Small intestine (tissue), 7 donors: ENCODE data around the gene NAGS. TPM values are rescaled to one million over a fixed set of nuclear protein-coding genes. Genes with fewer than 3 reads are reported as not detected.
"Not testable (repeated sequence)": the region's sequence is repeated elsewhere in the genome, so short reads cannot be mapped to it uniquely, and the experiment has no call there.

Source experiments
- DNase-seq, 2 donors: peaks; one replicate each; pipeline versions ENCODE4 v3.0.0 to v3.0.0-alpha.2; 2013
- FAIRE-seq: peaks from 2 replicates; lab custom pipeline; 2012; peaks lifted over from hg19 to GRCh38; lab: Jason Lieb, UNC
- H3K27ac ChIP-seq, 3 donors: one replicate each; pipeline ENCODE4 v1.5.1; 2013; ENCODE audit warnings: low read length in 2 of 3, mild to moderate bottlenecking in 2 of 3, control low read depth in 1 of 3, inconsistent platforms in 1 of 3, low read depth in 1 of 3, moderate library complexity in 1 of 3
- H3K27me3 ChIP-seq, 3 donors: one replicate each; pipeline ENCODE4 v1.6.1; 2013; ENCODE audit warnings: low read length in 3 of 3, inconsistent platforms in 1 of 3; ENCODE audit not compliant: control insufficient read depth in 3 of 3, insufficient read depth in 3 of 3
- H3K36me3 ChIP-seq, 3 donors: one replicate each; pipeline ENCODE4 v1.6.1; 2013; ENCODE audit warnings: low read length in 3 of 3, inconsistent platforms in 1 of 3, low read depth in 1 of 3, mild to moderate bottlenecking in 1 of 3, moderate library complexity in 1 of 3; ENCODE audit not compliant: control insufficient read depth in 3 of 3, insufficient read depth in 2 of 3
- H3K4me1 ChIP-seq, 3 donors: one replicate each; pipeline ENCODE4 v1.6.1; 2013; ENCODE audit warnings: low read length in 2 of 3, inconsistent platforms in 1 of 3, low read depth in 1 of 3, mild to moderate bottlenecking in 1 of 3, moderate library complexity in 1 of 3; ENCODE audit not compliant: control insufficient read depth in 3 of 3, insufficient read depth in 2 of 3
- H3K4me3 ChIP-seq, 3 donors: one replicate each; pipeline ENCODE4 v1.5.1; 2013; ENCODE audit warnings: low read length in 3 of 3, control low read depth in 1 of 3, inconsistent platforms in 1 of 3, low read depth in 1 of 3, mild to moderate bottlenecking in 1 of 3, moderate library complexity in 1 of 3
- H3K9me3 ChIP-seq, 2 donors: one replicate each; pipeline ENCODE4 v1.6.1; 2013; ENCODE audit warnings: low read depth in 1 of 2, low read length in 1 of 2; ENCODE audit not compliant: control insufficient read depth in 2 of 2, insufficient read depth in 1 of 2
- WGBS, 3 donors: extraction: QIAGEN DNeasy Blood & Tissue Kit; methylation state at CpG; one replicate each; pipeline ENCODE4 v1.1.7; 2013; 5-methylcytosine and 5-hydroxymethylcytosine counted together
- polyA plus RNA-seq, 4 donors: library from polyadenylated mRNA; stranded (reverse) in 3 of 4; unstranded in 1 of 4; fragments of 200-250 nt in 3 of 4; fragments of 120-200 nt in 1 of 4; gene quantifications; one replicate each; pipeline versions ENCODE4 v1.2.1 to v1.2.3, GENCODE V29; 2013
- donor health status: healthy with polysubstance abuse.
- donor health status: control.
- donor health status: control.
- donor health status: Bipolar disorder and iron deficiency.
- donor health status: healthy.

NAGS gene
- polyA plus RNA-seq, 4 donors = 16.8 to 58.6 (median 50.6) TPM

DNA sequence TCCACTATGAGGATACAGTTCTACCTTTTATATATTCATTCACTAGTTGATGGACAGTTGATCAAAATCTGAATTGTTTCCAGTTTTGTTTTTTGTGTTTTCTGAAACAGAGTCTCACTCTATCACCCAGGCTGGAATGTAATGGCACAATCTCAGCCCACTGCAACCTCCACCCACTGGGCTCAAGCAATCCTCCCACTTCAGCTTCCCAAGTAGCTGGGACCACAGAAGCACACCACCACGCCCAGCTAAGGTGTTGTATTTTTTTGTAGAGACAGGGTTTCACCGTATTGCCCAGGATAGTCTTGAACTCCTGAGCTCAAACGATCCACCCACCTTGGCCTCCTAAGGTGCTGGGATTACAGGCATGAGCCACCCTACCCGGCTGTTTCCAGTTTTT is 41.1 kb downstream of the NAGS start:
- H3K4me3 ChIP-seq = no peak overlapping the region
- H3K9me3 ChIP-seq = no peaks in the 10 kb centered on the region
- H3K27me3 ChIP-seq = no peaks in the 10 kb centered on the region
- H3K36me3 ChIP-seq = peaks cover 0 to 44% (median 2%) of the 10 kb centered on the region in 3 donors
- no peak overlapping the region for H3K27ac ChIP-seq
- WGBS, 3 donors = 85 to 94% (median 91%) methylated on average over 4 of the region's 4 CpGs
- no peak for FAIRE-seq
- DNase-seq = no peak
- peaks cover 0 to 2% (median 0%) of the 10 kb centered on the region in 3 donors for H3K4me1 ChIP-seq

DNA sequence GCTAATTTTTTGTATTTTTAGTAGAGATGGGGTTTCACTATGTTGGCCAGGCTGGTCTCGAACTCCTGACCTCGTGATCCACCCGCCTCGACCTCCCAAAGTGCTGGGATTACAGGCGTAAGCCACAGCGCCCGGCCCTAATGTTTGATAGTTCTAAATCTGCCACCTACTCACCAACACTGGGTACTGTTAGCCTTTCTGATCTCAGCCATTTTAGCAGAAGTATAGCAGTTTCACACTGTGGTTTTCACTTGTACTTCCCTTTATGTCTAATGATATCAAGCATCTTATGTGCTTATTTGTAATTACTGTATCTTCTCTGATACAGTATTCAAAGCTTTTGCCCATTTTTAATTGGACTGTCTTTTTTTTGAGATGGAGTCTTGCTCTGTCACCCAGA is 42.5 kb downstream of the NAGS start:
- not testable (repeated sequence) for H3K27ac ChIP-seq, H3K4me3 ChIP-seq, FAIRE-seq, H3K4me1 ChIP-seq, H3K9me3 ChIP-seq, DNase-seq, H3K27me3 ChIP-seq
- WGBS, 3 donors = 97 to 100% (median 98%) methylated on average over 3 to 7 of the region's 7 CpGs
- peaks cover 3 to 58% (median 8%) of the 10 kb centered on the region in 3 donors for H3K36me3 ChIP-seq

DNA sequence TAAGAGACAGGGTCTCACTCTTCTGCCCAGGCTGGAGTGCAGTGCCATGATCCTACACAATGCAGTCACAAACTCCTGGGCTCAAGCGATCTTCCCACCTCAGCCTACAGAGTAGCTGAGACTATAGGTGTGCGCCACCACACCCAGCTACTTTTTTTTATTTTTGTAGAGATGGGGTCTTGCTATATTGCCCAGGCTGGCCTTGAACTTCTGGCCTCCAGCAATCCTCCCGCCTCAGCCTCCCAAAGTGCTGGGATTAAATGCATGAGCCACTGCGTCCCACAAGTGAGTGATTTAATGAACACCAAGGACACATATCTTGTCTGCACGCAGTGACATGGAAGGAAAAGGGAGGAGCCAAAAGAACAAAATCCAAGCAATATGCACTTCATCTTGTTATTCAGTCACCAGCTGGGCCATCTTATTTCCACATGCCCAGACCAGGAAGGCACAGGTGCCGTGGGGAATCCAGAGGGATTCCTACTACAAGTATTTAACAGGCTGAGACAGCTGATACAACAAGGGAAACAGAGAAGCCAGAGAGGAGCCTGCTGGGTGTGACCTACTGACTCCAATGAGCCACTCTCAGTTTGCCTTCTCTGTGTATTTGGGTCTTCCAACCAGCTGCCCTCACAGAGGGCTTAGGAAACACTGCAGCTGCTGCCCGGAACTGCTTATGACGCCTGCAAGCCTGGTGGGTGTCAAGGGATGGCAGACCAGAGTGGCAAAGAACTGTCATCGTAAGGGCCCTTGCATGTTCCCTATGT is 45.1 kb downstream of the NAGS start:
- no peak overlapping the region for H3K4me3 ChIP-seq
- peaks cover 0 to 2% (median 0%) of the 10 kb centered on the region in 3 donors for H3K4me1 ChIP-seq
- H3K27me3 ChIP-seq = no peaks in the 10 kb centered on the region
- 95 to 97% (median 96%) methylated on average over 9 of the region's 9 CpGs for WGBS, 3 donors
- H3K9me3 ChIP-seq = no peaks in the 10 kb centered on the region
- H3K36me3 ChIP-seq = peaks cover 3 to 63% (median 10%) of the 10 kb centered on the region in 3 donors
- no peak overlapping the region for H3K27ac ChIP-seq
- no peak for FAIRE-seq
- DNase-seq = no peak

DNA sequence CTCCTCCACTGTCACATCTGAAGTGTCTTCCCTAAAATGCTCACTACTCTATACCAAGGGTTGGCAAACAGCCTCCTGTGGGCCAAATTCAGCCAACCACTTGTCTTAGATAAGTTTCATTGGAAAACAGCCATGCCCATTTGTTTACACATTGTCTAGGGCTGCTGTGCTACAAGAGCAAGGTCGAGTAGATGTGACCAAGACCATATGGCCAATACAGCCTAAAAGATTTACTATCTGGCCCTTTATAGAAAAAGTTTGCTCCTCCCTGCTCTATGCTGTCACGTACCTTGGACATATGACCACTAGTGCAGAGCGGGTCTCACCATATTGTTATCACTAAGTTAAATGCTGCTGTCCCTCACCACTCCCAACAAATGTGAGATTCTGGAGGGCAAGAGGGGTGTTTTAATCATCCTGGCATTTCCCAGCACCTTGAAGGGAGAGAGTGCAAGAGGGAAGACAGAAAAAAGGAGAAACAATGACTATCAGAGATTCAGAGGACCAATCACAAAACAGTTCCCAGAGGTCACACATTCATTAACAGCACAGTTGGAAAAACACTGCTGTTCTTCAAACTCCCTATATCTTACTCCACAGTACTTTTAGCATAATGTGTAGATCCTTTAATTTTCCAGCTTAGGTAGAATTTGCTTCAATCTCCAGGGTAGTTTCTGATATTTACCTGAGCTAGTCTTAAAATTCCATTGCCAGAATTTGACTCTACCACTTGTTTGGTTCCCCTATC is 48.9 kb downstream of the NAGS start:
- 56 to 62% (median 59%) methylated on average over 3 of the region's 3 CpGs for WGBS, 3 donors
- DNase-seq = peak in 1 of 2 donors; percentile 10
- Histone ChIP-seq H3K4me1 (peaks cover 0 to 2% (median 0%) of the 10 kb centered on the region in 3 donors), H3K27me3 (no peaks in the 10 kb centered on the region), H3K4me3 (no peak overlapping the region), H3K36me3 (peaks cover 3 to 77% (median 10%) of the 10 kb centered on the region in 3 donors), H3K9me3 (no peaks in the 10 kb centered on the region), H3K27ac (no peak overlapping the region)
- no peak for FAIRE-seq

Other genes with a start within 250 kb of the NAGS start
- gene SOST, start 245.8 kb upstream of the NAGS start, polyA plus RNA-seq = under 1 TPM in 1 of 4 donors, not detected in 3; 0.04 TPM
- 10 to 100 TPM; 31.1 to 88.6 (median 72.2) TPM for gene DUSP3, start 225.6 kb upstream of the NAGS start, polyA plus RNA-seq
- gene CFAP97D1, start 224.2 kb upstream of the NAGS start, polyA plus RNA-seq = under 1 TPM in 1 of 4 donors, not detected in 3; 0.03 TPM
- gene MPP3, start 171.5 kb upstream of the NAGS start, polyA plus RNA-seq = 1 to 10 TPM; 1.2 to 5.4 (median 2.6) TPM
- 1 to 10 TPM in 1 of 4 donors, under 1 TPM in 2, not detected in 1; 0.30 to 2.0 (median 0.81) TPM for gene CD300LG, start 157.4 kb upstream of the NAGS start, polyA plus RNA-seq
- 1 to 10 TPM in 2 of 4 donors, under 1 TPM in 1, not detected in 1; 0.27 to 1.8 (median 1.1) TPM for gene MPP2, start 97.1 kb upstream of the NAGS start, polyA plus RNA-seq
- 1 to 10 TPM in 1 of 4 donors, not detected in 3; 5.5 TPM for gene PPY, start 62.1 kb upstream of the NAGS start, polyA plus RNA-seq
- 100 to 1,000 TPM in 1 of 4 donors, 10 to 100 TPM in 1, 1 to 10 TPM in 1, not detected in 1; 1.8 to 192 (median 10.5) TPM for gene PYY, start 50.7 kb upstream of the NAGS start, polyA plus RNA-seq
- 10 to 100 TPM; 11.3 to 47.5 (median 27.7) TPM for gene TMEM101, start 10.3 kb downstream of the NAGS start, polyA plus RNA-seq
- gene LSM12, start 62.0 kb downstream of the NAGS start, polyA plus RNA-seq = 10 to 100 TPM; 24.8 to 36.4 (median 28.2) TPM
- gene G6PC3, start 66.1 kb downstream of the NAGS start, polyA plus RNA-seq = 10 to 100 TPM; 17.6 to 69.2 (median 39.3) TPM
- gene HDAC5, start 119.0 kb downstream of the NAGS start, polyA plus RNA-seq = 10 to 100 TPM; 10.1 to 39.9 (median 17.3) TPM
- 1 to 10 TPM in 3 of 4 donors, not detected in 1; 1.4 to 3.0 (median 2.3) TPM for gene HROB, start 137.3 kb downstream of the NAGS start, polyA plus RNA-seq
- 1 to 10 TPM in 1 of 4 donors, under 1 TPM in 1, not detected in 2; 0.15 to 2.5 TPM for gene ASB16, start 166.1 kb downstream of the NAGS start, polyA plus RNA-seq
- 10 to 100 TPM; 28.7 to 40.2 (median 32.3) TPM for gene TMUB2, start 182.3 kb downstream of the NAGS start, polyA plus RNA-seq
- gene ATXN7L3, start 195.3 kb downstream of the NAGS start, polyA plus RNA-seq = 10 to 100 TPM; 40.3 to 44.1 (median 43.1) TPM
- 10 to 100 TPM; 32.7 to 61.8 (median 38.2) TPM for gene UBTF, start 215.1 kb downstream of the NAGS start, polyA plus RNA-seq